Germinal center (tissue), 1 donor: ENCODE data around the gene CD163.
"Not testable (repeated sequence)": the region's sequence is repeated elsewhere in the genome, so short reads cannot be mapped to it uniquely, and the experiment has no call there.

Source experiments
- DNase-seq: peaks from one replicate; pipeline ENCODE4 v3.0.0; 2012; ENCODE audit warnings: mixed read lengths, low spot score

Gene CD163

GRCh38 chr12:7503686-7504415 lies at the start of gene CD163:
CD163 (minus strand) TSS chr12:7503777; CDS start chr12:7503690, 87 bp downstream.
- no peak for DNase-seq

GRCh38 chr12:7542813-7543212 lies 39.2 kb upstream of the CD163 start:
- no peak for DNase-seq

GRCh38 chr12:7542046-7542445 lies 38.5 kb upstream of the CD163 start:
- DNase-seq, result no peak

GRCh38 chr12:7514416-7514815 lies 10.8 kb upstream of the CD163 start:
- no peak for DNase-seq

GRCh38 chr12:7512553-7512952 lies 9.0 kb upstream of the CD163 start:
- DNase-seq, result no peak

- DNase-seq, result not testable (repeated sequence)
Measured at GRCh38 chr12:7509793-7510470, 6.4 kb upstream of the CD163 start.

- DNase-seq, result no peak
Measured at GRCh38 chr12:7502612-7503011, 965 bp downstream of the CD163 start.

- no peak for DNase-seq
Measured at GRCh38 chr12:7501031-7501588, 2.5 kb downstream of the CD163 start.

GRCh38 chr12:7499636-7500035 lies 3.9 kb downstream of the CD163 start:
- no peak for DNase-seq

- DNase-seq, result no peak
Measured at GRCh38 chr12:7498809-7499208, 4.8 kb downstream of the CD163 start.

- no peak for DNase-seq
Measured at GRCh38 chr12:7497661-7498060, 5.9 kb downstream of the CD163 start.

GRCh38 chr12:7496451-7496850 lies 7.1 kb downstream of the CD163 start:
- DNase-seq, result no peak

- DNase-seq, result no peak
Measured at GRCh38 chr12:7495136-7495535, 8.4 kb downstream of the CD163 start.

- DNase-seq, result no peak
Measured at GRCh38 chr12:7493006-7493405, 10.6 kb downstream of the CD163 start.

GRCh38 chr12:7486512-7486911 lies 17.1 kb downstream of the CD163 start:
- no peak for DNase-seq

GRCh38 chr12:7485095-7485494 lies 18.5 kb downstream of the CD163 start:
- DNase-seq, result no peak

GRCh38 chr12:7483343-7483742 lies 20.2 kb downstream of the CD163 start:
- DNase-seq, result no peak

- no peak for DNase-seq
Measured at GRCh38 chr12:7479771-7480170, 23.8 kb downstream of the CD163 start.

- no peak for DNase-seq
Measured at GRCh38 chr12:7472060-7472459, 31.5 kb downstream of the CD163 start.

GRCh38 chr12:7460375-7461259 lies 43.0 kb downstream of the CD163 start:
- DNase-seq, result peak; percentile 47

GRCh38 chr12:7459973-7460372 lies 43.6 kb downstream of the CD163 start:
- DNase-seq, result no peak

- DNase-seq, result no peak
Measured at GRCh38 chr12:7451756-7452155, 51.8 kb downstream of the CD163 start.
